ENCODE results near the gene UGCG.

GRCh38 chr9:111852291-111852690, 44.3 kb upstream of the UGCG start:
- TF ChIP-seq SRF (IDR thresholded peaks at IDR 0.05; ENCODE audit: low read depth) (no peak), POLR2A (IDR thresholded peaks at IDR 0.05; ENCODE audit: borderline replicate concordance, extremely low read depth, insufficient read depth, insufficient read length) (no peak), CTCF (IDR thresholded peaks at IDR 0.05 in 2 of 3, conservative IDR thresholded peaks at IDR 0.05 in 1 of 3; ENCODE audit: borderline replicate concordance in 1 of 3, insufficient read depth in 1 of 3, low read depth in 2 of 3, low read length in 2 of 3) (no peak), POLR2AphosphoS5 (IDR thresholded peaks at IDR 0.05; ENCODE audit: low read depth, low read length) (no peak), SP1 (IDR thresholded peaks at IDR 0.05; ENCODE audit: low read depth) (no peak), EZH2phosphoT487 (IDR thresholded peaks at IDR 0.05; ENCODE audit: borderline replicate concordance) (no peak), EZH2 (IDR thresholded peaks at IDR 0.05) (no peak), ZBTB33 (IDR thresholded peaks at IDR 0.05; ENCODE audit: extremely low read depth, insufficient replicate concordance, low read length) (no peak), JUND (IDR thresholded peaks at IDR 0.05) (no peak)
